IMR-90 (cell line): ENCODE data around the gene SLF2. TPM values are rescaled to one million over a fixed set of nuclear protein-coding genes. Genes with fewer than 3 reads are reported as not detected.

Experiments
- ATAC-seq: fragments of 200-7000 bp; cut with Tn5 transposase; 2 replicates; pipeline ENCODE4 v1.9.1; 2020; ENCODE audit warnings: low read depth, mild to moderate bottlenecking, moderate library complexity
- BruUV-seq: library from RNA; stranded (reverse); fragments of 400-500 nt; replicated peaks from 2 replicates; lab custom pipeline; 2021; lab: Mats Ljungman, UMichigan
- CTCF ChIA-PET: fragments of 300-600 bp; formaldehyde crosslinking; extraction: SDS; loops from one replicate; lab custom pipeline; 2021; ENCODE audit warnings: antibody characterized with exemption; lab: Yijun Ruan, JAX
- POLR2A ChIA-PET: fragments of 300-600 bp; sonication (Branson Sonifier 250); formaldehyde crosslinking; loops from one replicate; lab custom pipeline; 2022; ENCODE audit warnings: antibody characterized with exemption; ENCODE audit not compliant: unreplicated experiment; lab: Charles Lee
- DNase-seq: peaks from one replicate; pipeline ENCODE4 v3.0.0; 2013
- H2AFZ ChIP-seq: replicated peaks from 2 replicates; pipeline ENCODE3; 2013; ENCODE audit warnings: low read length, mild to moderate bottlenecking; ENCODE audit not compliant: poor library complexity
- H2AK5ac ChIP-seq: 2 replicates; pipeline ENCODE4 v1.6.1; 2013; ENCODE audit warnings: low read depth, low read length, inconsistent platforms
- H2AK9ac ChIP-seq: replicated peaks from 2 replicates; pipeline ENCODE3; 2013; ENCODE audit warnings: mild to moderate bottlenecking, low read depth, low read length, moderate library complexity; ENCODE audit not compliant: poor library complexity
- H2BK120ac ChIP-seq: 2 replicates; pipeline ENCODE4 v1.6.1; 2013; ENCODE audit warnings: low read depth, low read length, inconsistent platforms
- H2BK15ac ChIP-seq: 3 replicates; pipeline ENCODE4 v1.6.1; 2013; ENCODE audit warnings: low read depth, low read length, inconsistent platforms
- H2BK20ac ChIP-seq: 2 replicates; pipeline ENCODE4 v1.6.1; 2013; ENCODE audit warnings: low read depth, mild to moderate bottlenecking, inconsistent platforms, low read length, moderate library complexity
- H2BK5ac ChIP-seq: 2 replicates; pipeline ENCODE4 v1.6.1; 2013; ENCODE audit warnings: mild to moderate bottlenecking, low read depth, low read length, inconsistent platforms; ENCODE audit not compliant: poor library complexity, severe bottlenecking
- H3K14ac ChIP-seq: replicated peaks from 2 replicates; pipeline ENCODE4 v1.6.1; 2013; ENCODE audit warnings: low read depth, low read length, inconsistent platforms
- H3K18ac ChIP-seq: 2 replicates; pipeline ENCODE4 v1.6.1; 2013; ENCODE audit warnings: low read depth, low read length, control low read depth
- H3K23ac ChIP-seq: 2 replicates; pipeline ENCODE4 v1.6.1; 2013; ENCODE audit warnings: low read depth, low read length, inconsistent platforms
- H3K27ac ChIP-seq: 2 replicates; pipeline ENCODE4 v1.5.1; 2013; ENCODE audit warnings: mild to moderate bottlenecking, control low read depth, low read length; ENCODE audit not compliant: insufficient read depth
- H3K27me3 ChIP-seq: 2 replicates; pipeline ENCODE4 v1.6.1; 2013; ENCODE audit warnings: low read length; ENCODE audit not compliant: control insufficient read depth, insufficient read depth
- H3K36me3 ChIP-seq: 2 replicates; pipeline ENCODE4 v1.6.1; 2013; ENCODE audit warnings: low read length, mixed read lengths; ENCODE audit not compliant: control insufficient read depth, insufficient read depth
- H3K4ac ChIP-seq: 2 replicates; pipeline ENCODE4 v1.6.1; 2013; ENCODE audit warnings: low read depth, low read length, inconsistent platforms
- H3K4me1 ChIP-seq: 2 replicates; pipeline ENCODE4 v1.6.1; 2013; ENCODE audit warnings: low read length, mixed read lengths; ENCODE audit not compliant: control insufficient read depth, insufficient read depth
- H3K4me2 ChIP-seq: 2 replicates; pipeline ENCODE4 v1.6.1; 2013; ENCODE audit warnings: low read depth, mild to moderate bottlenecking, control low read depth, low read length, moderate library complexity
- H3K4me3 ChIP-seq: 2 replicates; pipeline ENCODE4 v1.5.1; 2013; ENCODE audit warnings: low read depth, mild to moderate bottlenecking, control low read depth, low read length, moderate library complexity; ENCODE audit not compliant: insufficient read depth
- H3K56ac ChIP-seq: 2 replicates; pipeline ENCODE4 v1.6.1; 2013; ENCODE audit warnings: low read length, inconsistent platforms; ENCODE audit not compliant: insufficient read depth; ENCODE audit errors: extremely low read depth
- H3K79me1 ChIP-seq, 2 experiments: 2 replicates each; pipeline ENCODE4 v1.6.1; 2013; ENCODE audit warnings: low read length in 2 of 2, inconsistent platforms in 1 of 2, low read depth in 1 of 2
- H3K9ac ChIP-seq: 2 replicates; pipeline ENCODE4 v1.6.1; 2013; ENCODE audit warnings: low read depth, low read length, control low read depth
- H3K9me1 ChIP-seq: 2 replicates; pipeline ENCODE4 v1.6.1; 2013; ENCODE audit warnings: low read length, inconsistent platforms; ENCODE audit not compliant: insufficient read depth
- H3K9me3 ChIP-seq: 2 replicates; pipeline ENCODE4 v1.6.1; 2013; ENCODE audit warnings: low read length; ENCODE audit not compliant: control insufficient read depth, insufficient read depth
- H4K20me1 ChIP-seq: 2 replicates; pipeline ENCODE4 v1.6.1; 2013; ENCODE audit warnings: low read length, inconsistent platforms; ENCODE audit not compliant: insufficient read depth
- H4K5ac ChIP-seq: 2 replicates; pipeline ENCODE4 v1.6.1; 2013; ENCODE audit warnings: mild to moderate bottlenecking, low read depth, low read length, control low read depth
- H4K8ac ChIP-seq, 2 experiments: 2 replicates each; pipeline ENCODE4 v1.6.1; 2013; ENCODE audit warnings: low read depth in 2 of 2, low read length in 2 of 2, control low read depth in 1 of 2, inconsistent platforms in 1 of 2
- H4K91ac ChIP-seq: 2 replicates; pipeline ENCODE4 v1.6.1; 2013; ENCODE audit warnings: low read depth, low read length, inconsistent platforms; ENCODE audit not compliant: insufficient read depth
- ELK1 ChIP-seq: fragments of 150-350 bp; IDR thresholded peaks from 2 replicates; pipeline ENCODE4 v1.6.1; 2016; ENCODE audit warnings: low read depth, mild to moderate bottlenecking, low read length, moderate library complexity, borderline replicate concordance
- FOS ChIP-seq: fragments of 150-350 bp; IDR thresholded peaks from 2 replicates; pipeline ENCODE4 v1.6.1; 2016; ENCODE audit warnings: low read depth, low read length
- MAFK ChIP-seq: IDR thresholded peaks from 2 replicates; pipeline ENCODE4 v1.6.1; 2012; ENCODE audit warnings: low read depth, low read length, improper control_type of control experiment
- NFE2L2 ChIP-seq: fragments of 150-350 bp; IDR thresholded peaks from 2 replicates; pipeline ENCODE4 v1.6.1; 2016; ENCODE audit warnings: low read depth, mild to moderate bottlenecking, low read length
- POLR2A ChIP-seq: IDR thresholded peaks from 2 replicates; pipeline ENCODE4 v1.6.1; 2012; ENCODE audit warnings: mild to moderate bottlenecking, low read depth, low read length
- WGBS, 2 experiments: methylation state at CpG; one replicate each; pipeline versions ENCODE4 v1.1.5 to v1.1.7; 2013; ENCODE audit warnings: missing lambda C conversion rate in 2 of 2; ENCODE audit not compliant: insufficient read length in 1 of 2; ENCODE audit errors: extremely low coverage in 2 of 2; 5-methylcytosine and 5-hydroxymethylcytosine counted together
- dilution Hi-C: fragments of 300-500 bp; cut with HindIII; formaldehyde crosslinking; loops from one replicate; pipeline ENCODE4 v1.14.3; 2018; ENCODE audit warnings: low sequenced_read_pairs; ENCODE audit not compliant: unreplicated experiment
- in situ Hi-C: fragments of 300-500 bp; cut with MboI; formaldehyde crosslinking; loops from 3 replicates; pipeline ENCODE4 v1.14.3; 2019; ENCODE audit warnings: low sequenced_read_pairs, inconsistent platforms, mixed read lengths
- intact Hi-C: fragments of 100-400 bp; cut with micrococcal nuclease; formaldehyde crosslinking; loops from 2 replicates; pipeline ENCODE4 v1.10.0; 2022
- polyA plus RNA-seq, 3 experiments: library from polyadenylated mRNA; depleted of rRNA; stranded (reverse); fragments of >200 nt; gene quantifications; 2 replicates each; pipeline ENCODE4 v1.2.3, GENCODE V29; 2012; ENCODE audit warnings: low replicate concordance in 1 of 3
- total RNA-seq: library from RNA; depleted of rRNA; stranded (reverse); fragments of >200 nt; gene quantifications from 2 replicates; pipeline ENCODE4 v1.2.3, GENCODE V29; 2012
- TF ChIP-seq, protein P1 (sequence below): fragments of 150-350 bp; IDR thresholded peaks from 2 replicates; pipeline ENCODE4 v1.6.1; 2017; ENCODE audit warnings: mild to moderate bottlenecking, antibody characterized with exemption, low read length, low read depth

SLF2 gene
- total and polyA plus RNA-seq, 2 of the 4 experiments (the other 2 are of a cell fraction): 8.5 to 21.7 TPM

- H3K27me3 ChIP-seq: no peaks in the 10 kb centered on the region
- no peak overlapping the region for H3K4me3 ChIP-seq
- 0 out of 3 replicates have a peak overlapping the region, but pooled peaks have one; percentile 30 for H2BK15ac ChIP-seq
- H3K27ac ChIP-seq: no peak overlapping the region
- dilution Hi-C loops: no loop called here
- H4K8ac ChIP-seq: no peak overlapping the region
- intact Hi-C loops: no loop called here
- H3K9me3 ChIP-seq: no peaks in the 10 kb centered on the region
- no peaks in the 10 kb centered on the region for H4K20me1 ChIP-seq
- CTCF ChIA-PET: no interaction called here
- no peak overlapping the region for H2BK120ac ChIP-seq
- H2AK5ac ChIP-seq: peak overlapping the region; percentile 35; the same call in 1 of the 2 replicates
- no peak overlapping the region for H3K56ac ChIP-seq
- peaks cover 38% of the 10 kb centered on the region for H3K4me1 ChIP-seq
- in situ Hi-C loops: loop anchor here (25.0 kb wide), 1 partner anchor 549 kb away; the partner anchor contains the start of genes PKD2L1 and SCD
- H2BK5ac ChIP-seq: no peak overlapping the region
- no peak overlapping the region for H3K23ac ChIP-seq
- peaks cover 0 to 9% of the 10 kb centered on the region in 2 experiments; a peak in 2 of 4 replicates for H3K79me1 ChIP-seq
- H3K18ac ChIP-seq: no peak overlapping the region
- BruUV-seq: no TSS peak
- H3K9ac ChIP-seq: no peak overlapping the region
- no peak overlapping the region; the same call in 1 of the 2 replicates for H3K4ac ChIP-seq
- H3K14ac ChIP-seq: no peak overlapping the region
- H4K91ac ChIP-seq: no peak overlapping the region
- no peak overlapping the region for H2AFZ ChIP-seq
- POLR2A ChIA-PET: no interaction called here
- no peak overlapping the region for H2BK20ac ChIP-seq
- DNase-seq: no peak
- no peak for TF ChIP-seq MAFK
- TF ChIP-seq ELK1: no peak
- no peak for TF ChIP-seq FOS
- no peak for TF ChIP-seq POLR2A
- no peak for TF ChIP-seq NFE2L2
- TF ChIP-seq, protein P1, sequence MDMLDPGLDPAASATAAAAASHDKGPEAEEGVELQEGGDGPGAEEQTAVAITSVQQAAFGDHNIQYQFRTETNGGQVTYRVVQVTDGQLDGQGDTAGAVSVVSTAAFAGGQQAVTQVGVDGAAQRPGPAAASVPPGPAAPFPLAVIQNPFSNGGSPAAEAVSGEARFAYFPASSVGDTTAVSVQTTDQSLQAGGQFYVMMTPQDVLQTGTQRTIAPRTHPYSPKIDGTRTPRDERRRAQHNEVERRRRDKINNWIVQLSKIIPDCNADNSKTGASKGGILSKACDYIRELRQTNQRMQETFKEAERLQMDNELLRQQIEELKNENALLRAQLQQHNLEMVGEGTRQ: no peak
- no peak overlapping the region for H2AK9ac ChIP-seq
- H4K5ac ChIP-seq: no peak overlapping the region
- peaks cover 15% of the 10 kb centered on the region for H3K9me1 ChIP-seq
- no peak for ATAC-seq
- no peak overlapping the region for H3K4me2 ChIP-seq
- no peaks in the 10 kb centered on the region for H3K36me3 ChIP-seq
- WGBS, 2 experiments: no CpG with 5 or more reads among the region's 3 CpGs
These were observed 26.7 kb upstream of the SLF2 start for GRCh38 chr10:100886091-100886490.
